ENCODE data around the gene TCERG1. TPM values are rescaled to one million over a fixed set of nuclear protein-coding genes. Genes with fewer than 3 reads are reported as not detected.

Gene TCERG1
- total and polyA plus RNA-seq, 5 experiments from 2014 or later: 31.7 to 94.3 (median 38.4) TPM

DNA sequence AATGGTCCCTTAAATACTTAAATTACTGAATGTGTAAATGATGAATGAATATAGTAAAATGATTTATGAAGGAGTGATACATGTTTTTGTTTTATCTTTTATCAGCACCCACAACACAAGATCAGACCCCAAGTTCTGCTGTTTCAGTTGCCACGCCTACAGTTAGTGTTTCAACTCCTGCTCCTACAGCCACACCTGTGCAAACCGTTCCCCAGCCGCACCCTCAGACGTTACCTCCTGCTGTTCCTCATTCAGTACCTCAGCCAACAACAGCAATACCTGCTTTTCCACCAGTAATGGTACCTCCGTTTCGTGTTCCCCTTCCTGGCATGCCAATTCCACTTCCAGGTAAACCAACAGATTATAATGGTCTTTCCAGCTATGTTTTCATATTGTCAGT is 16.3 kb downstream of the TCERG1 start:
- H3K27me3 Mint-ChIP-seq: no peaks in the 10 kb centered on the region

GRCh38 chr5:146466521-146467349 is 19.6 kb downstream of the TCERG1 start:
- H3K4me1 Mint-ChIP-seq: peaks cover 10 to 34% (median 22%) of the 10 kb centered on the region in 4 donors
- no peaks in the 10 kb centered on the region for H3K27me3 Mint-ChIP-seq
- H3K9me3 Mint-ChIP-seq: no peaks in the 10 kb centered on the region
- peak overlapping the region in 1 of 10 donors; percentile 60 for H3K27ac Mint-ChIP-seq
- ATAC-seq (no peak), DNase-seq (no peak)
- POLR2A ChIA-PET: no interaction called here
- no peak overlapping the region for H3K4me3 Mint-ChIP-seq
- peaks cover 4 to 82% (median 34%) of the 10 kb centered on the region in 3 donors for H3K36me3 Mint-ChIP-seq

More for the DNA sequence above, 16.3 kb downstream of the TCERG1 start:
- Mint-ChIP-seq H3K27ac (peak overlapping the region in 2 of 10 donors; percentile 24 to 70), H3K4me1 (peaks cover 21 to 40% (median 31%) of the 10 kb centered on the region in 4 donors), H3K4me3 (no peak overlapping the region), H3K9me3 (no peaks in the 10 kb centered on the region), H3K36me3 (peaks cover 11 to 91% (median 24%) of the 10 kb centered on the region in 3 donors)
- POLR2A ChIA-PET: no interaction called here
- no peak for ATAC-seq
- no peak for DNase-seq

- Mint-ChIP-seq H3K4me1 (peaks cover 10 to 34% (median 21%) of the 10 kb centered on the region in 4 donors), H3K27me3 (no peaks in the 10 kb centered on the region), H3K27ac (peak overlapping the region in 4 of 10 donors; percentile 34 to 68 (median 52)), H3K36me3 (peaks cover 4 to 85% (median 41%) of the 10 kb centered on the region in 3 donors), H3K9me3 (no peaks in the 10 kb centered on the region), H3K4me3 (no peak overlapping the region)
- POLR2A ChIA-PET: no interaction called here
- DNase-seq (no peak), ATAC-seq (no peak)
These were observed 20.6 kb downstream of the TCERG1 start for GRCh38 chr5:146467760-146468159.

DNA sequence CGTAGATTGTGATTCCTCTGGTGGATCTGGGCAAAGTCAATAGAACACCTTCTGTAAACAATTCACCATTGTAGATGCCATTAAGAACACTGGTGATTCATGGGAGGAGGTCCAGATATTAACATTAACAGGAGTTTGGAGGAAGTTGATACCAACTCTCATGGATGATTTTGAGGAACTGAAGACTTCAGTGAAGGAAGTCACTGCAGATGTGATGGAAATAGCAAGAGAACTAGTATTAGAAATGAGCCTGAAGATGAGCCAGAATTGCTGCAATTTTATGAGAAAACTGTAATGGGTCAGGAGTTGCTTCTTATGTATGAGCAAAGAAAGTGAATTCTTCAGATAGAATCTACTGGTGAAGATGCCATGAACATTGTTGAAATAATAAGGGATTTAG is 26.9 kb downstream of the TCERG1 start:
- DNase-seq: no peak
- POLR2A ChIA-PET: no interaction called here
- Mint-ChIP-seq H3K9me3 (no peaks in the 10 kb centered on the region), H3K36me3 (peaks cover 0 to 81% (median 31%) of the 10 kb centered on the region in 3 donors), H3K4me3 (no peak overlapping the region), H3K27ac (no peak overlapping the region), H3K27me3 (no peaks in the 10 kb centered on the region), H3K4me1 (peaks cover 0 to 5% (median 3%) of the 10 kb centered on the region in 4 donors)
- no peak for ATAC-seq

DNA sequence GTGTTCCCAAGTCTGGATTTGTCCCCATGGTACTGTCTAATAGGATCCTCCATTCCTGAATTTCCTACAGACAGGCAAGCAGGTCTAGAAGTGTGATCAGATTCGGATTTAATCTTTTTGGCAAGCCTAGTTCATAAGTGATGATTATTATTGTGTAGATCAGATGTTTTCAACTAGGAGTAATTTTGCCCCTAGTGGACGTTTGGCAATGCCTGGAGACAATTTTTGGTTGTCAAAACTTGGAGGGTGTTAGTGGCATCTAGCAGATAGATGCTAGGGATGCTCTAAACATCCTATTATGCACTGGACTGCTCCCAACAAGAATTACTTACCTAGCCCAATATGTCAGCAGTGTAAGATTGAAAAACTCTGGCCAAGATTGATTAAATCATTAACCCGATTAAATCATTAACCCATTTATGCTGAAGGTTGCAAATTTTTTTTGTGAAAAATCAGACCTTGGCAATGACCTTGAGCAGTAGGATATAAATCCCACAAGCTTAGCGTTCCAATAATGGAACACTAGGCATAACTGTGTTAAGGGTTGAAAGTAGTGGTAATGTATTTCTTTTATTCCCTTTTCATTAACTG is 28.2 kb downstream of the TCERG1 start:
- Mint-ChIP-seq H3K4me1 (peaks cover 0 to 5% (median 3%) of the 10 kb centered on the region in 4 donors), H3K27ac (peak overlapping the region in 2 of 10 donors; percentile 4 to 8), H3K9me3 (no peaks in the 10 kb centered on the region), H3K4me3 (no peak overlapping the region), H3K36me3 (peaks cover 0 to 78% (median 31%) of the 10 kb centered on the region in 3 donors), H3K27me3 (no peaks in the 10 kb centered on the region)
- DNase-seq (no peak), ATAC-seq (no peak)
- POLR2A ChIA-PET: no interaction called here

DNA sequence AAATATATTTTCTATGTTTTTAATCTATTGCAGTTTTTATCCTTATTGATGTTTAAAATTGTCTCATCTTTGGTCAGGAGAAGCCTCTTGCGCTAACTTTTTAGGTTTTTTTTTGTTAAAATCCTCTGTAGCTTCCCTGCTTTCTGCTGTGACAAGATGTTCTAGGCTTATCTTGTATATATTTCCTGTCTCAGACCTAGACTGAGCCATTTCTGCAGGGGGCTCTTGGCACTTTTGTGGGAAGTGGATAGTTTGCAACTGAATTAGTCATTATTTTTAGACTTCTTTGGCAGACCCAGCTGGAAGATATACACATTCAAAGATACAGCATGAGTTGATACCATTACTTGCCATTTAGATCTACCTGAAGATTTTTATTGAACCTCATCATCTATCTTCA is 28.8 kb downstream of the TCERG1 start:
- POLR2A ChIA-PET: no interaction called here
- Mint-ChIP-seq H3K36me3 (peaks cover 0 to 77% (median 29%) of the 10 kb centered on the region in 3 donors), H3K9me3 (no peaks in the 10 kb centered on the region), H3K27me3 (no peaks in the 10 kb centered on the region), H3K27ac (no peak overlapping the region), H3K4me1 (peaks cover 0 to 5% (median 3%) of the 10 kb centered on the region in 4 donors), H3K4me3 (no peak overlapping the region)
- ATAC-seq: no peak
- DNase-seq: no peak

GRCh38 chr5:146482775-146483174 is 35.6 kb downstream of the TCERG1 start:
- no peak for DNase-seq
- no peak for ATAC-seq
- POLR2A ChIA-PET: no interaction called here
- Mint-ChIP-seq H3K4me1 (no peaks in the 10 kb centered on the region), H3K4me3 (no peak overlapping the region), H3K27me3 (no peaks in the 10 kb centered on the region), H3K27ac (no peak overlapping the region), H3K36me3 (peaks cover 13 to 79% (median 38%) of the 10 kb centered on the region in 3 donors), H3K9me3 (no peaks in the 10 kb centered on the region)

- Mint-ChIP-seq H3K27ac (peak overlapping the region in 2 of 10 donors; percentile 0 to 49), H3K4me3 (no peak overlapping the region), H3K9me3 (no peaks in the 10 kb centered on the region), H3K27me3 (no peaks in the 10 kb centered on the region), H3K4me1 (peaks cover 0 to 2% (median 0%) of the 10 kb centered on the region in 4 donors), H3K36me3 (peaks cover 13 to 81% (median 39%) of the 10 kb centered on the region in 3 donors)
- DNase-seq (no peak), ATAC-seq (no peak)
- POLR2A ChIA-PET: no interaction called here
These were observed 37.7 kb downstream of the TCERG1 start for GRCh38 chr5:146484714-146485391.

GRCh38 chr5:146490089-146490843 is 43.1 kb downstream of the TCERG1 start:
- peak overlapping the region in 3 of 10 donors; percentile 15 to 55 (median 42) for H3K27ac Mint-ChIP-seq
- H3K36me3 Mint-ChIP-seq: peaks cover 1 to 60% (median 8%) of the 10 kb centered on the region in 3 donors
- DNase-seq: no peak
- H3K27me3 Mint-ChIP-seq: no peaks in the 10 kb centered on the region
- no peak for ATAC-seq
- H3K9me3 Mint-ChIP-seq: no peaks in the 10 kb centered on the region
- H3K4me1 Mint-ChIP-seq: peaks cover 0 to 4% (median 0%) of the 10 kb centered on the region in 4 donors
- POLR2A ChIA-PET: no interaction called here
- H3K4me3 Mint-ChIP-seq: no peak overlapping the region

DNA sequence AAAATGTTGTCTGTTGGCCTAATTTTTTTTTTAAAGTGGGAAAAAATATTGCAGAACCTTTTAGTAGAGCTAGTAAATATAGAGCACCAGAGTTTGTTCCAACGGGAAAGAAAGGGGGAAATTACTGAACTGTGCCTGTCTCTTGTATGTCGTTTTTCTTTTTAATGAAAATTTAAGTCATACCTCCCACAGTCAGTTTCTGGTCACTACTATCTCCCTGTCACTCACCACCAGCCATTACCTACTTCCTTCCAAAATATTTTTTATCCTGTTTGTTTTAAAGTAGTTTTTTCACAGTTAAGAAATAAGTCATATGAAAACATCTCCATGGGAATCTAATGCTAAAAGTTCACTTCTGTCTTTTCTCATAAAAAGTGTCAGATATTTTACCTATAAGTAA is 47.5 kb downstream of the TCERG1 start:
- peaks cover 4 to 9% (median 6%) of the 10 kb centered on the region in 4 donors for H3K4me1 Mint-ChIP-seq
- no peaks in the 10 kb centered on the region for H3K9me3 Mint-ChIP-seq
- no peak for DNase-seq
- H3K36me3 Mint-ChIP-seq: peaks cover 0 to 57% (median 9%) of the 10 kb centered on the region in 3 donors
- peak overlapping the region in 2 of 10 donors; percentile 1 to 16 for H3K27ac Mint-ChIP-seq
- no peak for ATAC-seq
- H3K27me3 Mint-ChIP-seq: no peaks in the 10 kb centered on the region
- H3K4me3 Mint-ChIP-seq: no peak overlapping the region
- POLR2A ChIA-PET: no interaction called here

- Mint-ChIP-seq H3K27ac (no peak overlapping the region), H3K4me3 (no peak overlapping the region), H3K27me3 (no peaks in the 10 kb centered on the region), H3K9me3 (no peaks in the 10 kb centered on the region), H3K36me3 (peaks cover 5 to 55% (median 21%) of the 10 kb centered on the region in 3 donors), H3K4me1 (peaks cover 4 to 15% (median 6%) of the 10 kb centered on the region in 4 donors)
- POLR2A ChIA-PET: no interaction called here
- ATAC-seq: no peak
- no peak for DNase-seq
These were observed 52.5 kb downstream of the TCERG1 start for GRCh38 chr5:146499680-146500079.

DNA sequence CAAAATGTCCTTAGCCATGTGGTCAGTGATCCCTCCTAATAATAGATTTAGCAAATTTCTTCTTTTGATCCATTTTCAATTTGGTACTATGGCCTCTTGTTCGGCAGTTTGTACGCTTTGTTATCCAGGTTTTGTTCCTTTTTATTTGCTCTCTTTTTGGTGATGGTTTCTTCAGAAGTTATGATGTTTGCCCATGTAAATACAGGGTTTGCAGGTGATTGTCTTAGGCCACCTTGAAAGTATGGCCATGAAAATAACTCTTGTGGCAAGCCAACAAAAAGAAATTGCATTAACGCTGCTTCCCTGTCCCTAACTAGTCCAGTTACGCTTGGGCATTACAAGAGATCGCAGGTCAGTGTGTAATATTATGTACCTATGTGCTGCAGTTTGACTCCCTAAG is 60.3 kb downstream of the TCERG1 start:
- Mint-ChIP-seq H3K9me3 (no peaks in the 10 kb centered on the region), H3K4me1 (peaks cover 0 to 5% (median 0%) of the 10 kb centered on the region in 4 donors), H3K27me3 (no peaks in the 10 kb centered on the region), H3K4me3 (no peak overlapping the region), H3K36me3 (peaks cover 10 to 88% (median 37%) of the 10 kb centered on the region in 3 donors), H3K27ac (peak overlapping the region in 3 of 10 donors; percentile 3 to 51 (median 25))
- ATAC-seq: no peak
- DNase-seq: no peak
- POLR2A ChIA-PET: interaction anchor here (0.5 kb wide), 1 partner anchor 248 kb away, joined by 4 read pairs; no protein-coding TSS in a partner anchor

Data from naive thymus-derived CD8-positive, alpha-beta T cell (primary cell).